GM10266 (cell line): Measurements from ENCODE around the gene OSER1.
"Not testable (repeated sequence)": the region's sequence is repeated elsewhere in the genome, so short reads cannot be mapped to it uniquely, and the experiment has no call there.

Experiments
- DNase-seq: peaks from one replicate; pipeline ENCODE4 v3.0.0; 2012; ENCODE audit errors: extremely low spot score
- CTCF ChIP-seq: IDR thresholded peaks from 2 replicates; pipeline ENCODE4 v1.5.1; 2012; ENCODE audit warnings: mild to moderate bottlenecking, low read depth; ENCODE audit not compliant: control insufficient read depth, insufficient read depth; ENCODE audit errors: missing control alignments

Gene OSER1

DNA sequence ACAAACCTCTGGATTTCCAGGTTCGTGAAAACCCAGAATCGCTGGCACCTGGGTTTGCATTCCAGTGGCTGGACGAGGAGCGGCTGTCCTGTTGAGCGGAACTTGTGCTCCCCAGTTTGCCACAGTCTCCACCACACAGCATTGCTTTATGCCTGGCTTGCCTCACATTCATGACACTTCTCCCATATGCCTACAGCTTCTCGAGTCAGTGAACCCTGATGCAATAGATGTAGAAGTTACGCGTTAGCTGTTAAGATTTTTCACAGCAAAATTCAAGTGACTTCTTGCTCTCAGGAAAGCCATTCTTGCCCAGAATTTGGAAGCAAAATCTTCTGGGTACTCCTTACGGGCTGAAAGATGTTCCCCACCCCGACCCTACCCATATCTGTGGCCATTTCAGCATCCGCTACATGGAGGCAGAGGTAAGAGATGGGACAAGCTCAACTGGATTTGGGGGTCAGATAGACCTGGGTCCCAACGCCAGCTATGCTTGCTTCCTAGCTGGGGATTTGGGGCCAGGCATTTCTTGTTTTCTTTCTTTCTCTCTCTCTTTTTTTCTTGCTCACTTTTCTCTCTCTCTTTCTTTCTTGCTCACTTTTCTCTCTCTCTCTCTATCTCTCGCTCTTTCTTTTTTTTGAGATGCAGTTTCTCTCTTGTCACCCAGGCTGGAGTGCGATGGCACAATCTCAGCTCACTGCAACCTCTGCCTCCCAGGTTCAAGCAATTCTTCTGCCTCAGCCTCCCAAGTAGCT lies 24.2 kb upstream of the OSER1 start:
- DNase-seq, result no peak
- TF ChIP-seq CTCF, result no peak

DNA sequence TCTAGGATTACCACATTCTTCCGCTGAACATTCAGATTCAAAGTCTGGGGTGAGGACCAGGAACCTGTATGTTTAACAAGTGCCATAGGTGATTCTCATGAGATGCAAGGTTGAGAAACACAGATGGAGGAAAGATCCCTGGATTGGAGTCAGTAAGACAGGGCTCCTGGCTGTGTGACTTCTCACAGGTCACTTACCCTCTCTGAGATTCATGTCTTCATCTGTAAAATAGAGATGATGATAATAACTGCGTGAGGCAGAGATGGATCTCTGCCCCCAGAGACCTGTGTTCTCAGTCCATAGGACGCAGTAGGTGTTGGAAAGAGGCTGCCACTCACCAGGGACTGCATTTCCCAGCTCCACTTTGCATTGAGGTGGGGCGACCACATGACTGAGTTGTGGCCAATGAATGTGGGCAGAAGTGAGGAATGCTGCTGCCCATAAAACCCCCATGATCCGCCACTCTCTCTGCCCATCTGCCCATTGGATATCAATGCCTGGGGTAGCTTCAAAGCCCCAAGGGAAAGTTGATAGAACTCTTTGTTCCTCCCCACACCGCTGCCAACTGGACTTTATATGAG lies 23.0 kb upstream of the OSER1 start:
- TF ChIP-seq CTCF, result no peak
- no peak for DNase-seq

GRCh38 chr20:44232469-44232856 lies 21.9 kb upstream of the OSER1 start:
- DNase-seq, result not testable (repeated sequence)

DNA sequence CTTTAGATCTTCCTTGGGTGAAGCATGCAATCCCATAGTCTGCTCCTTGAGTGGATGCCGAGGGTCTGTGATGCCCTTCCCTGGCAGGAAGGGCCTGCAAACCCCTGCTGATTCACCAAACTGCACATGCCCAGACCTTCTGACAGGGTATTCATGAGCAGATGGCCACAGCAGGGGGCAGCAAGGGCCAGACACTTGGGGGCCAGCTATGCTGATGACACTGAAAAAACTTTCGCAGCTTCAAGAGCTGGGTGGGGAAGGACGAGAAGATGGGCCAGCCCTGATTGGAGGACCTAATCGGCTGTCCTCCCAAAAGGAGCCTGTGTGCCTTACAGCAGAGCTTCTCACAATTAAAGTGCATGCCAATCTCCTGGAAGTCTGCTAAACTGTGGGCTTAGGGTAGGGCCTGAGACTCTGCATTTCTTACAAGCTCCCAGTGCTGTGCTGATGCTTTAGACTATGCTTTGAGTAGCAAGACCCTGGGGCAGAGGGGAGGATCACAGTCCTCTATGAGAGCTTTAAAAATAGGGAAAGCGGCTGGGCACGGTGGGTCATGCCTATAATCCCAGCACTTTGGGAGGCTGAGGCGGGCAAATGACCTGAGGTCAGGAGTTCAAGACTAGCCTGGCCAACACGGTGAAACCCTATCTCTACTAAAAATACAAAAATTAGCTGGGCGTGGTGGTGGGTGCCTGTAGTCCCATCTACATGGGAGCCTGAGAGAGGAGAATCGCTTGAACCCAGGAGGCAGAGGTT lies 21.3 kb upstream of the OSER1 start:
- DNase-seq, result no peak
- no peak for TF ChIP-seq CTCF

DNA sequence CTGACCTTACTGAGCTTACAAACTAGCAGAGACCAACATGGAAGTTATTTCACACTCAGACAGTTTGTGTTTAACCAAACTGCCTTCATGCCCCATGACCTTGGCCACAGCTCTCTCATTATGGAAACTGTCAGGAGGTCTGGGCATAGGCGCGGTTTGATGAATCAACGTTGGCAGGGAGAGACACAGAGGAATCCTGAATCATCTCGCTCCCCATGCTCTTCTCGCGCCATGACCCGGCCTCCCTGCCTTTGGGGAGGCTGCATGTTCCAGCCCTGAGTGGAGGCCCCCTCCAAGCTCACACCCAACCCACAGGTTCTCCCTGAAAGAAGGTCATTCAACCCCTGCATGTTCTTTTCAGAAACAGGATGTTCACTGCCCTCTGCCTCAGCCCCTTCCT lies 20.6 kb upstream of the OSER1 start:
- TF ChIP-seq CTCF, result no peak
- DNase-seq, result no peak

DNA sequence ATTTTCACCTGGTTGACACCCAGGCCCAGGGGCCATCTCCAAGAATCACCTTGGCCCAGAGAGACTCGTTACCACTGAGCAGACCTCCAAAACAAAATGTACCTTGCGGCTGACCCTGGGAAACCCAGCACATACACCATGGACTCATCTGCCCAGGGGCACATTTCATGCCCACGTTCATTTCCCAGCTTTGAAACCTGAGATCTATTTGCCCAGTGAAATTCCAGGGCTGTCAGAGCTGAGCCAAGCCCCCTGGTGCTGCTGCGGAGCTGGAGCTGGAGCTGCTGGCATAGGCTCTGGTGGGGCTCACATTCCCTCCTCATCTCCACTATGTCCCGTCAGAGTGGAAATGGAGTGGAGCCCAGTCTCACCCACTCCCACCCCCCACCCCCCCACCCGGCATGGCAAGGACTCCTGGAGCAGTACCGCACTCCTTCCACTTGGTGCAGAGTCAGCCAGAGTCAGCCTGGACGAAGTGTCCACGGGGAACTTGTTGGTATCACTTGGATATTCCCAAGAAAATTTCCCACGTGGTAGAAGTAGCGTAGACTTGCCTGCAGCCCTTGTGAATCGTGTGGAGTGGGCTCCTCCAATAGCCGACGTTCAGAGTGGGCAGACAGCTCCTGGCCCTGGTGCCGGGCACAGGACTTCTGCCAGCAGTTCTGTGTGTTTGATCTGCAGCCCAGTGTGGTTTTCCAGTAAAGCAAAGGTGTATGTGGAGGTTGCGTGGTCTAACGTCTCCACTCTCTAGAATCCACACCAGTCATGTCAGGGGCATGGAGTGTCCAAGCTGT lies 18.1 kb upstream of the OSER1 start:
- TF ChIP-seq CTCF, result no peak
- no peak for DNase-seq

- TF ChIP-seq CTCF, result no peak
- DNase-seq, result no peak
These were observed 14.1 kb upstream of the OSER1 start for GRCh38 chr20:44224637-44225036.
